Ureter (tissue), 1 donor: ENCODE results near the gene RHOF. TPM values are rescaled to one million over a fixed set of nuclear protein-coding genes. Genes with fewer than 3 reads are reported as not detected.
"Not testable (repeated sequence)": the region's sequence is repeated elsewhere in the genome, so short reads cannot be mapped to it uniquely, and the experiment has no call there.

ENCODE experiments used
- DNase-seq: peaks from one replicate; pipeline ENCODE4 v3.0.0-alpha.2; 2020; ENCODE audit warnings: low spot score
- total RNA-seq: library from RNA; stranded (reverse); gene quantifications from one replicate; pipeline ENCODE4 v1.2.4, GENCODE V29; 2023
- donor health status: DM: yes; HTN: yes; CAD: no.

RHOF gene
- total RNA-seq, 1 donor from 2014 or later = 20.5 TPM

DNA sequence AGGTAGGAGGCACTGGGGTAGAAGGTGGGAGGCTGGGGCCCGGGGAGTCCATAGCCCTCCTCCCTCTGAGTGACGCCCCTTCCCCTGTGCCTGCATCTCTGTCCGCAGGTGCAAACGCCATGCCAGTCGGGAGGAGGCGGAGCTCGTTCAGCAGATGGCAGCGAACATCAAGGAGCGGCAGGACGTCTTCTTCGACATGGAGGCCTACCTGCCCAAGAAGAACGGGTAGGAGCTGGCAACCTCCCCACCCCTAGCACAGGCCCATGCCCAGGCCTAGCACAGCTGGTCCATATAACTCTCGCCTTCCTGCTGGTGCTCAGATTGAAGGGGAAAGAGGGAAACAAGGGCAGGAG lies 45.3 kb downstream of the RHOF start:
- DNase-seq = no peak

GRCh38 chr12:121745545-121745944 lies 47.9 kb downstream of the RHOF start:
- DNase-seq = not testable (repeated sequence)

DNA sequence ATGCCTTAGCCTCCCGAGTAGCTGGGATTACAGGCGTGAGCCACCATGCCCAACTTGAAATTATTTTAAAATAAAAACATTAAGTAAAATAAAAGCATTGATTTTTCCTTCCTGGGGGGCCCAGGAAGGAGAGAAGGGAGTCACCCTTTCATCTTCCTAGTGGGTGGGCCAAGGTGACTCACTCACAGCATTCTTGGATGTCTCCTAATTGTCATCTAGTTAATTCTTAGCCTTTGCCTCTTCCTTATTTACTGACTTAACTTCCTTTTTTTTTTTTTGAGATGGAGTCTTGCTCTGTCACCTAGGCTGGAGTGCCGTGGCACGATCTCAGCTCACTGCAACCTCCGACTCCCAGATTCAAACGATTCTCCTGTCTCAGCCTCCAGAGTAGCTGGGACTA lies 51.7 kb downstream of the RHOF start:
- no peak for DNase-seq

- DNase-seq = no peak
These were observed 52.6 kb downstream of the RHOF start for GRCh38 chr12:121740847-121741246.

DNA sequence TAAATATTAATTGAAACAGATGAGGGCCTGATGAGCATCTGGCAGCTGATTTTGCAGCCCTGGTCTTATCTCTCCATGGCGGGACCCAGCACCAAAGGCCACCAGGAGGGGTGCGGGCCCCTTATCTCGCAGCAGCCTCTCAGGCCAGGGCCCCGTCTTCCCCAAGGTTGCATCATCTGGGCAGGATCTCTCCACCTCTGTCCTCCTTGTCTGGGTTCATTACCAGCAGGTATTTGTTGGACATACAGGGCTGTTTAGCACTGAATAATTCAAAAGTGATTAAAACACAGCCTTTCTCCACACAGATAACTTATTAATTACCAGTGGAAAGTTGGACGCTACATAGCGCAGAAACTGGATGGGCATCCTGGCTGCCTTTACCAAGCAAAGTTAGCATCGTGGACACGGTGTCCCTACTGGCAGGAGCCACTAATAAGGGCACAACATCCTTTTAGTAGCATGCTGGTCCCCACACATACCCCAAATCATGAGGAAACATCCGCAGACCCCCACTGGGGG lies 55.1 kb downstream of the RHOF start:
- DNase-seq = no peak

DNA sequence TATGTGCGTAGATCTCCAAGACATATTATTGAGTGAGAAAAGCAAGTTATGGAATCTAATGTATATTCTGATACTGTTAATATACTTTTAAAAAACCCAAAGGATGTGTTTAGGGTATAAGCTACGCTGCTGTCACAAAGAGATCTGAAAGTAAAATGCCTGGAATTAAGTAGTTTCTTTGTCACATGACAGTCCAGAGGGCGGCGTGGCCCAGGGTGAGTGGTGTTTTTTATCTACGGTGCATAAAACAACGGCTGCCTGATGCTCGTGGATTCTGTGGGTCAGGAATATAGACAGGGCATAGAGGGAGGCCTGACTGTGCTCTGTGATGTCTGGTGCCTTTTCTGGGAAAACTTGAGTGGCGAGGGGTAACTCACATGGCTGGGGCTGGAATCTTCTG lies 59.6 kb downstream of the RHOF start:
- DNase-seq = no peak

DNA sequence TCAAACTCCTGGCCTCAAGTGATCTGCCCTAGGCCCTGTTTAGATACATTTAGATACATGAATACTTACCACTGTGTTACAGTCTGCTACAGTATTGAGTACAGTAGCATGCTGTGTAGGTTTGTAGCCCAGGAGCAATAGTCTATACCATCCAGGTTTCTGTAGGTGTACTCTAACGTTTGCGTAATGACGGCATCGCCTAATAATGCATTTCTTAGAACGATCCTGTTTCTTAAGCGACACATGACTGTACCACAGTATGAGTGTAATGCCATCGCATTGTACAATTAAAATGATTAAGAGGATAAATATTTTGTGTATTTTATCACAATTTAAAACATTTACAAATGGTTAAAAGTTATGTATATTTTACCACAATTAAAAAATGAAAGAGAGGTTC lies 62.0 kb downstream of the RHOF start:
- no peak for DNase-seq

- DNase-seq = no peak
These were observed 64.5 kb downstream of the RHOF start for GRCh38 chr12:121729021-121729420.

Other genes starting within 250 kb of the RHOF start
- gene KDM2B, start 212.7 kb downstream of the RHOF start, total RNA-seq = 23.7 TPM
- 13.6 TPM for gene ORAI1, start 167.2 kb downstream of the RHOF start, total RNA-seq
- gene MORN3, start 124.0 kb downstream of the RHOF start, total RNA-seq = 1.8 TPM
- gene TMEM120B, start 80.9 kb downstream of the RHOF start, total RNA-seq = 16.7 TPM
- gene SETD1B, start 10.3 kb upstream of the RHOF start, total RNA-seq = 39.8 TPM
- gene HPD, start 65.2 kb upstream of the RHOF start, total RNA-seq = 3.1 TPM
- gene PSMD9, start 95.1 kb upstream of the RHOF start, total RNA-seq = 43.3 TPM
- 3.9 TPM for gene CFAP251, start 124.9 kb upstream of the RHOF start, total RNA-seq
- 14.8 TPM for gene BCL7A, start 228.2 kb upstream of the RHOF start, total RNA-seq